GM23338 (cell line): ENCODE data around the gene NSMCE1. TPM values are rescaled to one million over a fixed set of nuclear protein-coding genes. Genes with fewer than 3 reads are reported as not detected.

ENCODE experiments used
- ATAC-seq: fragments of 200-7000 bp; cut with Tn5 transposase; 3 replicates; pipeline ENCODE4 v1.9.1; 2020
- DNase-seq: peaks from one replicate; pipeline ENCODE4 v3.0.0-alpha.2; 2015; ENCODE audit warnings: low spot score
- H2AFZ ChIP-seq: fragments of 200-600 bp; sonication (generic); 2 replicates; pipeline ENCODE4 v1.8.0; 2016; ENCODE audit warnings: antibody characterized with exemption, mild to moderate bottlenecking, moderate library complexity
- H3F3A ChIP-seq: fragments of 200-600 bp; sonication (generic); replicated peaks from 2 replicates; pipeline ENCODE4 v1.8.0; 2017; ENCODE audit warnings: antibody characterized with exemption, mixed run types, low read depth
- H3K27ac ChIP-seq: fragments of 200-600 bp; sonication (generic); 2 replicates; pipeline ENCODE4 v1.6.1; 2016; ENCODE audit warnings: low read depth
- H3K27me3 ChIP-seq: fragments of 200-600 bp; sonication (generic); 2 replicates; pipeline ENCODE4 v1.8.0; 2016; ENCODE audit warnings: mild to moderate bottlenecking, mixed run types, moderate library complexity; ENCODE audit not compliant: insufficient read depth
- H3K36me3 ChIP-seq: fragments of 200-600 bp; sonication (generic); 2 replicates; pipeline ENCODE4 v1.8.0; 2016; ENCODE audit warnings: mild to moderate bottlenecking; ENCODE audit not compliant: insufficient read depth
- H3K4me1 ChIP-seq: fragments of 200-600 bp; sonication (generic); 2 replicates; pipeline ENCODE4 v1.8.0; 2016; ENCODE audit warnings: mild to moderate bottlenecking, moderate library complexity; ENCODE audit not compliant: insufficient read depth
- H3K4me2 ChIP-seq: fragments of 200-600 bp; sonication (generic); 2 replicates; pipeline ENCODE4 v1.7.1; 2017; ENCODE audit warnings: mixed run types
- H3K4me3 ChIP-seq: fragments of 200-600 bp; sonication (generic); 2 replicates; pipeline ENCODE4 v1.6.1; 2016; ENCODE audit warnings: mixed run types
- H3K79me2 ChIP-seq: fragments of 200-600 bp; sonication (generic); replicated peaks from 2 replicates; pipeline ENCODE4 v1.8.0; 2017; ENCODE audit warnings: mild to moderate bottlenecking; ENCODE audit not compliant: insufficient read depth
- H3K9me2 ChIP-seq: fragments of 200-600 bp; sonication (generic); 2 replicates; pipeline ENCODE4 v1.8.0; 2017; ENCODE audit not compliant: insufficient read depth
- H4K20me1 ChIP-seq: fragments of 200-600 bp; sonication (generic); replicated peaks from 2 replicates; pipeline ENCODE4 v1.8.0; 2017; ENCODE audit warnings: mild to moderate bottlenecking; ENCODE audit not compliant: insufficient read depth
- H3K27ac Mint-ChIP-seq: 2 replicates; pipeline ENCODE4 v1.8.0; 2020; ENCODE audit warnings: inconsistent platforms, mild to moderate bottlenecking, moderate library complexity, mixed read lengths
- H3K27me3 Mint-ChIP-seq: 3 replicates; pipeline ENCODE4 v1.8.0; 2022; ENCODE audit warnings: low read depth, mild to moderate bottlenecking, moderate library complexity, mixed read lengths, inconsistent platforms; ENCODE audit not compliant: insufficient read depth, poor library complexity
- H3K36me3 Mint-ChIP-seq: 3 replicates; pipeline ENCODE4 v1.8.0; 2021; ENCODE audit warnings: low read depth, mild to moderate bottlenecking, inconsistent platforms, moderate library complexity, mixed read lengths
- H3K4me1 Mint-ChIP-seq: 3 replicates; pipeline ENCODE4 v1.8.0; 2020; ENCODE audit warnings: mild to moderate bottlenecking, inconsistent platforms, mixed read lengths
- H3K4me3 Mint-ChIP-seq: 3 replicates; pipeline ENCODE4 v1.8.0; 2021; ENCODE audit warnings: moderate library complexity, mild to moderate bottlenecking, inconsistent platforms, mixed read lengths
- H3K9me3 Mint-ChIP-seq: 3 replicates; pipeline ENCODE4 v1.8.0; 2020; ENCODE audit warnings: moderate library complexity, mild to moderate bottlenecking, inconsistent platforms, mixed read lengths
- CREB1 ChIP-seq: fragments of 250-450 bp; sonication (Bioruptor Pico); IDR thresholded peaks from 2 replicates; pipeline ENCODE4 v1.5.0; 2020; ENCODE audit warnings: low read depth, mild to moderate bottlenecking, moderate library complexity
- EZH2 ChIP-seq: fragments of 200-600 bp; sonication (generic); IDR thresholded peaks from one replicate; pipeline ENCODE4 v1.8.0; 2017; ENCODE audit warnings: antibody characterized with exemption, mild to moderate bottlenecking, low read depth; ENCODE audit not compliant: unreplicated experiment
- EZH2phosphoT487 ChIP-seq: fragments of 200-600 bp; sonication (generic); IDR thresholded peaks from one replicate; pipeline ENCODE4 v1.8.1; 2018; ENCODE audit warnings: antibody characterized with exemption; ENCODE audit not compliant: unreplicated experiment
- JUNB ChIP-seq: IDR thresholded peaks from one replicate; pipeline ENCODE4 v1.6.1; 2016; ENCODE audit warnings: antibody characterized with exemption; ENCODE audit not compliant: unreplicated experiment
- NANOG ChIP-seq: IDR thresholded peaks from 2 replicates; pipeline ENCODE4 v1.6.1; 2016; ENCODE audit warnings: antibody characterized with exemption, borderline replicate concordance
- POLR2AphosphoS5 ChIP-seq: IDR thresholded peaks from 2 replicates; pipeline ENCODE4 v1.6.1; 2016; ENCODE audit warnings: antibody characterized with exemption, low read depth
- STAT1 ChIP-seq: IDR thresholded peaks from one replicate; pipeline ENCODE4 v1.6.1; 2016; ENCODE audit warnings: antibody characterized with exemption; ENCODE audit not compliant: unreplicated experiment
- ZNF114 ChIP-seq: fragments of 250-450 bp; sonication (Bioruptor Pico); IDR thresholded peaks from 2 replicates; pipeline ENCODE4 v1.5.0; 2020; ENCODE audit warnings: mild to moderate bottlenecking, moderate library complexity
- ZNF331 ChIP-seq: fragments of 250-450 bp; sonication (Bioruptor Pico); IDR thresholded peaks from 2 replicates; pipeline ENCODE4 v1.5.0; 2020; ENCODE audit warnings: low read depth, mild to moderate bottlenecking, moderate library complexity
- polyA plus RNA-seq: library from polyadenylated mRNA; unstranded; fragments of >200 nt; fragmentation: Nextera tagmentation; extraction: Ambion mirVana; gene quantifications from 2 replicates; pipeline ENCODE4 v1.2.1, GENCODE V29; 2016
- total RNA-seq: library from RNA; depleted of rRNA; stranded (reverse); fragments of >200 nt; shearing (Covaris generic); gene quantifications from 2 replicates; pipeline ENCODE4 v1.2.3, GENCODE V29; 2014
- TF ChIP-seq, protein P1 (sequence below): fragments of 250-450 bp; sonication (Bioruptor Pico); IDR thresholded peaks from 2 replicates; pipeline ENCODE4 v1.5.0; 2020; ENCODE audit warnings: mild to moderate bottlenecking, moderate library complexity
- TF ChIP-seq, protein P2 (sequence below): IDR thresholded peaks from one replicate; pipeline ENCODE4 v1.6.1; 2018; ENCODE audit warnings: antibody characterized with exemption; ENCODE audit not compliant: unreplicated experiment
- TF ChIP-seq, protein P3 (sequence below): IDR thresholded peaks from 2 replicates; pipeline ENCODE4 v1.6.1; 2016; ENCODE audit warnings: antibody characterized with exemption
- TF ChIP-seq, protein P4 (sequence below), 2 experiments: fragments of 200-600 bp in 1 of 2; sonication (generic) in 1 of 2; conservative IDR thresholded peaks; 2 replicates each; pipeline versions ENCODE4 v1.5.1 to v1.6.1; 2016 to 2017; ENCODE audit warnings: antibody characterized with exemption in 2 of 2, low read depth in 2 of 2, mild to moderate bottlenecking in 2 of 2, moderate library complexity in 1 of 2

The NSMCE1 gene
- total and polyA plus RNA-seq, 2 experiments from 2014 or later = 30.6 to 50.8 TPM

DNA sequence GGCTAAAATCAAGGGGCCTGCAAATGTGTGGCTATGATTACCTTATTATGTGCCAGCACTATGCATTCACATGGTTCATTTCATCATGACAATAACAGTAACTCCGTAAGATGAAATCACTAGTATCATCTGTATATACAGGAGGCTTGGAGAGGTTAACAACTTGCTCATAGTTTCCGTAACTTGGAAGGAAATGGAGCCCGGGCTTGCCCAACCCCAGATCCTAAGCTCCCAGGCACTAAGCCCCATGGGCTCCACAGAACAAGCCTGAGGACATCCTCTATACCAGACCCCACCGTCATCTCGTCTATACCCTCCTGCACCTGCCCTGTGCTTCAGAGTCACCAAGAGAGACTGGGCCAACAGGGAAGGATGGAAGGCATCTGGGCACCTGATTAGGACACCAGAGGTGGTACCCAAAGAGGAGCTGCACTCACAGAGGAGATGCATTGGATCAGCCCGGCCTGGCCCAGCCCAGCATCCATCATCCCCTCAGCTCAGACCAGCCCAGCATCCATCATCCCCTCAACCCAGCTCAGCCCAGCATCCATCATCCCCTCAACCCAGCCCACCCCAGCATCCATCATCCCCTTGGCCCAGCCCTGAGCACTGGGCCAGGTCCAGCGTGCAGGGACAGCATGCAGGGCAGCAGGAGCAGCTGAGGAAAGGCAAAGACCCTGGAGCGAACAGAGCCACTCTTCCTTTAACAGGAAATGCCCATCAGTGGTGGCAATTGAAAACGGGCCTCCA, 28.5 kb downstream of the NSMCE1 start:
- peaks cover 10% of the 10 kb centered on the region for H3K4me1 ChIP-seq
- H3K27me3 ChIP-seq = no peaks in the 10 kb centered on the region
- H3K36me3 Mint-ChIP-seq = no peaks in the 10 kb centered on the region
- H3K9me2 ChIP-seq = no peaks in the 10 kb centered on the region
- no peaks in the 10 kb centered on the region for H3F3A ChIP-seq
- no peak overlapping the region for H3K27ac Mint-ChIP-seq
- no peak overlapping the region for H3K27ac ChIP-seq
- H3K4me3 ChIP-seq = no peak overlapping the region
- no peak overlapping the region for H3K4me3 Mint-ChIP-seq
- TF ChIP-seq EZH2 (no peak), STAT1 (no peak), ZNF114 (no peak), JUNB (no peak), CREB1 (CRISPR knock-in tag) (no peak), EZH2phosphoT487 (no peak), POLR2AphosphoS5 (no peak), ZNF331 (no peak), NANOG (no peak)
- TF ChIP-seq, protein P1, sequence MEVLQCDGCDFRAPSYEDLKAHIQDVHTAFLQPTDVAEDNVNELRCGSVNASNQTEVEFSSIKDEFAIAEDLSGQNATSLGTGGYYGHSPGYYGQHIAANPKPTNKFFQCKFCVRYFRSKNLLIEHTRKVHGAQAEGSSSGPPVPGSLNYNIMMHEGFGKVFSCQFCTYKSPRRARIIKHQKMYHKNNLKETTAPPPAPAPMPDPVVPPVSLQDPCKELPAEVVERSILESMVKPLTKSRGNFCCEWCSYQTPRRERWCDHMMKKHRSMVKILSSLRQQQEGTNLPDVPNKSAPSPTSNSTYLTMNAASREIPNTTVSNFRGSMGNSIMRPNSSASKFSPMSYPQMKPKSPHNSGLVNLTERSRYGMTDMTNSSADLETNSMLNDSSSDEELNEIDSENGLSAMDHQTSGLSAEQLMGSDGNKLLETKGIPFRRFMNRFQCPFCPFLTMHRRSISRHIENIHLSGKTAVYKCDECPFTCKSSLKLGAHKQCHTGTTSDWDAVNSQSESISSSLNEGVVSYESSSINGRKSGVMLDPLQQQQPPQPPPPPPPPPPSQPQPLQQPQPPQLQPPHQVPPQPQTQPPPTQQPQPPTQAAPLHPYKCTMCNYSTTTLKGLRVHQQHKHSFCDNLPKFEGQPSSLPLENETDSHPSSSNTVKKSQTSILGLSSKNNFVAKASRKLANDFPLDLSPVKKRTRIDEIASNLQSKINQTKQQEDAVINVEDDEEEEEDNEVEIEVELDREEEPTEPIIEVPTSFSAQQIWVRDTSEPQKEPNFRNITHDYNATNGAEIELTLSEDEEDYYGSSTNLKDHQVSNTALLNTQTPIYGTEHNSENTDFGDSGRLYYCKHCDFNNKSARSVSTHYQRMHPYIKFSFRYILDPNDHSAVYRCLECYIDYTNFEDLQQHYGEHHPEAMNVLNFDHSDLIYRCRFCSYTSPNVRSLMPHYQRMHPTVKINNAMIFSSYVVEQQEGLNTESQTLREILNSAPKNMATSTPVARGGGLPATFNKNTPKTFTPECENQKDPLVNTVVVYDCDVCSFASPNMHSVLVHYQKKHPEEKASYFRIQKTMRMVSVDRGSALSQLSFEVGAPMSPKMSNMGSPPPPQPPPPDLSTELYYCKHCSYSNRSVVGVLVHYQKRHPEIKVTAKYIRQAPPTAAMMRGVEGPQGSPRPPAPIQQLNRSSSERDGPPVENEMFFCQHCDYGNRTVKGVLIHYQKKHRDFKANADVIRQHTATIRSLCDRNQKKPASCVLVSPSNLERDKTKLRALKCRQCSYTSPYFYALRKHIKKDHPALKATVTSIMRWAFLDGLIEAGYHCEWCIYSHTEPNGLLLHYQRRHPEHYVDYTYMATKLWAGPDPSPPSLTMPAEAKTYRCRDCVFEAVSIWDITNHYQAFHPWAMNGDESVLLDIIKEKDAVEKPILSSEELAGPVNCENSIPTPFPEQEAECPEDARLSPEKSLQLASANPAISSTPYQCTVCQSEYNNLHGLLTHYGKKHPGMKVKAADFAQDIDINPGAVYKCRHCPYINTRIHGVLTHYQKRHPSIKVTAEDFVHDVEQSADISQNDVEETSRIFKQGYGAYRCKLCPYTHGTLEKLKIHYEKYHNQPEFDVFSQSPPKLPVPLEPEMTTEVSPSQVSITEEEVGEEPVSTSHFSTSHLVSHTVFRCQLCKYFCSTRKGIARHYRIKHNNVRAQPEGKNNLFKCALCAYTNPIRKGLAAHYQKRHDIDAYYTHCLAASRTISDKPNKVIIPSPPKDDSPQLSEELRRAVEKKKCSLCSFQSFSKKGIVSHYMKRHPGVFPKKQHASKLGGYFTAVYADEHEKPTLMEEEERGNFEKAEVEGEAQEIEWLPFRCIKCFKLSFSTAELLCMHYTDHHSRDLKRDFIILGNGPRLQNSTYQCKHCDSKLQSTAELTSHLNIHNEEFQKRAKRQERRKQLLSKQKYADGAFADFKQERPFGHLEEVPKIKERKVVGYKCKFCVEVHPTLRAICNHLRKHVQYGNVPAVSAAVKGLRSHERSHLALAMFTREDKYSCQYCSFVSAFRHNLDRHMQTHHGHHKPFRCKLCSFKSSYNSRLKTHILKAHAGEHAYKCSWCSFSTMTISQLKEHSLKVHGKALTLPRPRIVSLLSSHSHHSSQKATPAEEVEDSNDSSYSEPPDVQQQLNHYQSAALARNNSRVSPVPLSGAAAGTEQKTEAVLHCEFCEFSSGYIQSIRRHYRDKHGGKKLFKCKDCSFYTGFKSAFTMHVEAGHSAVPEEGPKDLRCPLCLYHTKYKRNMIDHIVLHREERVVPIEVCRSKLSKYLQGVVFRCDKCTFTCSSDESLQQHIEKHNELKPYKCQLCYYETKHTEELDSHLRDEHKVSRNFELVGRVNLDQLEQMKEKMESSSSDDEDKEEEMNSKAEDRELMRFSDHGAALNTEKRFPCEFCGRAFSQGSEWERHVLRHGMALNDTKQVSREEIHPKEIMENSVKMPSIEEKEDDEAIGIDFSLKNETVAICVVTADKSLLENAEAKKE = no peak
- TF ChIP-seq, protein P2, sequence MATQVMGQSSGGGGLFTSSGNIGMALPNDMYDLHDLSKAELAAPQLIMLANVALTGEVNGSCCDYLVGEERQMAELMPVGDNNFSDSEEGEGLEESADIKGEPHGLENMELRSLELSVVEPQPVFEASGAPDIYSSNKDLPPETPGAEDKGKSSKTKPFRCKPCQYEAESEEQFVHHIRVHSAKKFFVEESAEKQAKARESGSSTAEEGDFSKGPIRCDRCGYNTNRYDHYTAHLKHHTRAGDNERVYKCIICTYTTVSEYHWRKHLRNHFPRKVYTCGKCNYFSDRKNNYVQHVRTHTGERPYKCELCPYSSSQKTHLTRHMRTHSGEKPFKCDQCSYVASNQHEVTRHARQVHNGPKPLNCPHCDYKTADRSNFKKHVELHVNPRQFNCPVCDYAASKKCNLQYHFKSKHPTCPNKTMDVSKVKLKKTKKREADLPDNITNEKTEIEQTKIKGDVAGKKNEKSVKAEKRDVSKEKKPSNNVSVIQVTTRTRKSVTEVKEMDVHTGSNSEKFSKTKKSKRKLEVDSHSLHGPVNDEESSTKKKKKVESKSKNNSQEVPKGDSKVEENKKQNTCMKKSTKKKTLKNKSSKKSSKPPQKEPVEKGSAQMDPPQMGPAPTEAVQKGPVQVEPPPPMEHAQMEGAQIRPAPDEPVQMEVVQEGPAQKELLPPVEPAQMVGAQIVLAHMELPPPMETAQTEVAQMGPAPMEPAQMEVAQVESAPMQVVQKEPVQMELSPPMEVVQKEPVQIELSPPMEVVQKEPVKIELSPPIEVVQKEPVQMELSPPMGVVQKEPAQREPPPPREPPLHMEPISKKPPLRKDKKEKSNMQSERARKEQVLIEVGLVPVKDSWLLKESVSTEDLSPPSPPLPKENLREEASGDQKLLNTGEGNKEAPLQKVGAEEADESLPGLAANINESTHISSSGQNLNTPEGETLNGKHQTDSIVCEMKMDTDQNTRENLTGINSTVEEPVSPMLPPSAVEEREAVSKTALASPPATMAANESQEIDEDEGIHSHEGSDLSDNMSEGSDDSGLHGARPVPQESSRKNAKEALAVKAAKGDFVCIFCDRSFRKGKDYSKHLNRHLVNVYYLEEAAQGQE = no peak
- TF ChIP-seq, protein P3, sequence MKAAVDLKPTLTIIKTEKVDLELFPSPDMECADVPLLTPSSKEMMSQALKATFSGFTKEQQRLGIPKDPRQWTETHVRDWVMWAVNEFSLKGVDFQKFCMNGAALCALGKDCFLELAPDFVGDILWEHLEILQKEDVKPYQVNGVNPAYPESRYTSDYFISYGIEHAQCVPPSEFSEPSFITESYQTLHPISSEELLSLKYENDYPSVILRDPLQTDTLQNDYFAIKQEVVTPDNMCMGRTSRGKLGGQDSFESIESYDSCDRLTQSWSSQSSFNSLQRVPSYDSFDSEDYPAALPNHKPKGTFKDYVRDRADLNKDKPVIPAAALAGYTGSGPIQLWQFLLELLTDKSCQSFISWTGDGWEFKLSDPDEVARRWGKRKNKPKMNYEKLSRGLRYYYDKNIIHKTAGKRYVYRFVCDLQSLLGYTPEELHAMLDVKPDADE = no peak
- TF ChIP-seq, protein P4, sequence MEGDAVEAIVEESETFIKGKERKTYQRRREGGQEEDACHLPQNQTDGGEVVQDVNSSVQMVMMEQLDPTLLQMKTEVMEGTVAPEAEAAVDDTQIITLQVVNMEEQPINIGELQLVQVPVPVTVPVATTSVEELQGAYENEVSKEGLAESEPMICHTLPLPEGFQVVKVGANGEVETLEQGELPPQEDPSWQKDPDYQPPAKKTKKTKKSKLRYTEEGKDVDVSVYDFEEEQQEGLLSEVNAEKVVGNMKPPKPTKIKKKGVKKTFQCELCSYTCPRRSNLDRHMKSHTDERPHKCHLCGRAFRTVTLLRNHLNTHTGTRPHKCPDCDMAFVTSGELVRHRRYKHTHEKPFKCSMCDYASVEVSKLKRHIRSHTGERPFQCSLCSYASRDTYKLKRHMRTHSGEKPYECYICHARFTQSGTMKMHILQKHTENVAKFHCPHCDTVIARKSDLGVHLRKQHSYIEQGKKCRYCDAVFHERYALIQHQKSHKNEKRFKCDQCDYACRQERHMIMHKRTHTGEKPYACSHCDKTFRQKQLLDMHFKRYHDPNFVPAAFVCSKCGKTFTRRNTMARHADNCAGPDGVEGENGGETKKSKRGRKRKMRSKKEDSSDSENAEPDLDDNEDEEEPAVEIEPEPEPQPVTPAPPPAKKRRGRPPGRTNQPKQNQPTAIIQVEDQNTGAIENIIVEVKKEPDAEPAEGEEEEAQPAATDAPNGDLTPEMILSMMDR (conservative IDR thresholded peaks at IDR 0.05; ENCODE audit: low read depth in 2 of 2) = no peak
- no peak for ATAC-seq
- H3K9me3 Mint-ChIP-seq = no peaks in the 10 kb centered on the region; the same call in 2 of the 3 replicates
- H3K27me3 Mint-ChIP-seq = peaks cover 6% of the 10 kb centered on the region
- H4K20me1 ChIP-seq = no peaks in the 10 kb centered on the region
- peaks cover 44% of the 10 kb centered on the region for H3K4me1 Mint-ChIP-seq
- no peak for DNase-seq
- H3K36me3 ChIP-seq = no peaks in the 10 kb centered on the region
- H3K4me2 ChIP-seq = no peak overlapping the region
- no peak overlapping the region for H2AFZ ChIP-seq
- H3K79me2 ChIP-seq = no peaks in the 10 kb centered on the region
